Stimulated activated CD4-positive, alpha-beta T cell treated with anti-CD3 and anti-CD28 coated beads, Interleukin-12 subunit alpha, Interleukin-12 subunit beta, amount 100 ng/mL, for 4 hours (primary cell): ENCODE measurements around the gene HIF1A.
A peak's percentile ranks its signal among the peaks of the same experiment; 100 is the strongest.
"Not testable (repeated sequence)": the region's sequence is repeated elsewhere in the genome, so short reads cannot be mapped to it uniquely, and the experiment has no call there.

Experiments used
- DNase-seq: peaks from one replicate; pipeline ENCODE4 v3.0.0-alpha.2; 2020

Gene HIF1A

GRCh38 chr14:61675291-61675690 is 20.0 kb upstream of the HIF1A start:
- DNase-seq = no peak

DNA sequence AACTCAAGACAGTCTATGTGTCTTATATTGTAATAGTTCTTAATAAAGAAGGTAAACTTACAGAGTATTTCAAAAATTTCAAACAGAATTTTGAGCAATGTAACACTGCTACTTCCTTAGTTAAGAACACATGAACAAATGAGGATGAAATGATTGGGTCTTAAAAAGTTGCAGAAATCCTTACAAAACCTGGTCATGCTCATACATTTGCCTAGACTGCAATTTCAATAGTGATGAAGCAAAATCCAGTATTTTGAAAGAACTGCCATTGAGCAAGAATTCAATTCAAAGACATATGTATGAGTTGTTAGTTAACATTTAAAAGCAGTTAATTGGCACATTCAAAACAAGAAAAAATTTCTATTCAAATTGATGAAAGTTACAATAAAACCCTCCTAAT is 17.8 kb upstream of the HIF1A start:
- DNase-seq = no peak

DNA sequence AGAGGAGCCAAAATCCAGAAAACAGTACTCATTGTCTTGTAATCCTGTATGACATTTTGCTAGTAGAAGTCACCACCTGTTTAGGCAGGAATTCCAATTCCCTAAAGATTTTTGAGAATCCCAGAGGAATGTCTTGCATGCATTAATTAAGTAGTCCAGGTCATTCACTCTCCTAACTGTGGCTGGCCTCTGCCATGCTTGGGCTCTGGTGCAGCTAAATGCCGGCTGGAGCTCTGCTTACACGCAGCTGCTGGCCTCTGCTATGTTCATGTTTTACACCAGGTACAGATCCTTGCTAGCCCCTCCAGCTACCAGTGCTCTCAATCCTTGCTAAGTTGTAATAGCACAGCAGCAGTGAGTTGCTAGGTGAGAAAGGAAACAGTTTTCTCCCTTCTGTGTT is 16.3 kb upstream of the HIF1A start:
- no peak for DNase-seq

DNA sequence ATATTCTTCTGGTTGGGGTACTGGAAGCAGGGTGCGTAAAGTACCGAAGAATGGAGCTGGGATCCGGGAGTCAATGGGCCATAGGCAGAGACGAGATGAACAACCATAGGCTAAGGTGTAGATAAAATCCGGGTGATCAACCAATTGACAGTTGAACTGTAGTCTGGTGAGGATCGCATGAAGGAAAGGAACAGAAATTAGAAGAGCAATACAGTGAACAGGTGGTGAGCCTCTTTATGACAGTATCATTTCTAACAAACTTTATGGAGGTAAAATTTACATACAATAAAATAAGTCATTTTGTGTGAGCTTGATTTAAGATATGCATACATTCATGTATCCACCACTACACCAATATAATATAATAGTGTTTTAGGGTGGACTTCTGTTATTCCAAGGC is 13.9 kb upstream of the HIF1A start:
- no peak for DNase-seq

DNA sequence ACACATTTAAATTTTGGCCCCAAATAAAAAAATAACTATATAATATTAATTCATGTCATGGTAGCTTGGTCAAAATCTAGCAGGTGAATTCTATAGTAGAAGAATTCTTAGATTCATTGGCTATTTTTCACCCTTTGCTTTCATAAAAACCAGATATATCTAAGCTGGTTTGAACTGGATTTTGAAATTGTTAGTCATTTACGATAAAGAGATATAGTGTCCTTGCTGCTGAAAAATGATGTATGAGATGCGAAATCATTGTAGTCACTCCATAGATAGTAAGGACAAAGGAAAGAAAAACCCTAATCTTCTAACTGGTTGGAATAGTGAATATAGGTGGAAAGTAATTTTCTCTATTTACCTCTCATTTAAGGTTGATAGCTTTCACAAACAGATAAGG is 12.2 kb upstream of the HIF1A start:
- DNase-seq = no peak

GRCh38 chr14:61690039-61690438 is 5.3 kb upstream of the HIF1A start:
- no peak for DNase-seq

DNA sequence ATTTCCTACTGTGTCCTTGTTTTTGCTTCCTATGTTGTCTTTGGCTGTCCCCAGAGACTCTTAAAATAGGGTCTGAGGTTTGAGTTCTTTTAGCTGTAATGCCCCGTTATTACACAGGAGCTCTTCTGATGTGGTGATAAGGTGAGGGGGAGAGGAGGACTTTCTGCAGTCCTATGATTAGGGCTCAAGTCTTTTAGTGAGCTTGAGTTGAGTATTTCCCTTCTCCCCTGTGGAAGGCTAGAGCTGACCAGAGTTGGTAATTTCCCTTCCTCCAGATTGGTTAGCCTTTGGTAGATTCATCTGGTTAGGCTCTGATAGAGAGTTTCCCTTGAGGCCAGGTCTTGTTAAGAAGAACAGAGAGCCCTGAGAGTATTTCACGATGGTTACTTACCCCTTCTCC is 4.3 kb upstream of the HIF1A start:
- no peak for DNase-seq

DNA sequence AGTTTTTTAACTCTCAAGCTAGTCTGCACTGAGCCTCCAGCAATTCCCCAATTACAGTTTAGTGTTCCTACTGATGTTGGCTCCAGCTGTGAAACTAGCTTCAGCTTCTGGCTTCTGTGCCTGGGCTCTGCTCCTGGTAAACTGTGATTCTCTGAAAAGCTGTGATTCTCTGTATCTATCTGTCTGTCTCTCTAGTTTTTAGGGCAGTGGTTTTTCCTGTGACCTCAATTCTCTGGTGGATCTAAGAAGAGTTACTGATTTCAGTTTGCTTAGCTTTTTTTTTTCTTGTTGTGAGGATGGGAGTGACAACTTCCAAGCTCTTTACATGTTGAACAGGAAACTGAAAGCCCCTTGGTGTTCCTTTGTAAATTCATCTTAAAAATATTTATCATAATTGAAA is 3.8 kb upstream of the HIF1A start:
- DNase-seq = no peak

DNA sequence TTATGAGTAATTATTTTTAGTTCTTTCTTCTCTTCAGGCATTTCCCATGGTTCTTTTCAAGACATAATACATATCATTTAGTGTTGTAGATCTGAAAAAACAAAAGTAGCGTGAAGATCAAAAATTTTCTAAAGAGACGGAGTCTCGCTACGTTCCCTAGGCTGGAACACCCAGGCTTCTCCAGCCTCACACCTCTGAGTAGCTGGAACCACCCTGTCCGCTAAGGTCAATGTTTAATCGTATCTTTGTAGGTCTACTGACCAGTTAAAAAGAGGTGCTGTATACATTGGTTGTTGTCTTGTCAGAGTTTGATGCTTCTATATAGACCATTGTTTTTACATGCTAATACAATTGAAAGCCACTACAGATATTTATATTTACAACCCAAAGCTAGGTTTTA is 1.3 kb upstream of the HIF1A start:
- DNase-seq = no peak

DNA sequence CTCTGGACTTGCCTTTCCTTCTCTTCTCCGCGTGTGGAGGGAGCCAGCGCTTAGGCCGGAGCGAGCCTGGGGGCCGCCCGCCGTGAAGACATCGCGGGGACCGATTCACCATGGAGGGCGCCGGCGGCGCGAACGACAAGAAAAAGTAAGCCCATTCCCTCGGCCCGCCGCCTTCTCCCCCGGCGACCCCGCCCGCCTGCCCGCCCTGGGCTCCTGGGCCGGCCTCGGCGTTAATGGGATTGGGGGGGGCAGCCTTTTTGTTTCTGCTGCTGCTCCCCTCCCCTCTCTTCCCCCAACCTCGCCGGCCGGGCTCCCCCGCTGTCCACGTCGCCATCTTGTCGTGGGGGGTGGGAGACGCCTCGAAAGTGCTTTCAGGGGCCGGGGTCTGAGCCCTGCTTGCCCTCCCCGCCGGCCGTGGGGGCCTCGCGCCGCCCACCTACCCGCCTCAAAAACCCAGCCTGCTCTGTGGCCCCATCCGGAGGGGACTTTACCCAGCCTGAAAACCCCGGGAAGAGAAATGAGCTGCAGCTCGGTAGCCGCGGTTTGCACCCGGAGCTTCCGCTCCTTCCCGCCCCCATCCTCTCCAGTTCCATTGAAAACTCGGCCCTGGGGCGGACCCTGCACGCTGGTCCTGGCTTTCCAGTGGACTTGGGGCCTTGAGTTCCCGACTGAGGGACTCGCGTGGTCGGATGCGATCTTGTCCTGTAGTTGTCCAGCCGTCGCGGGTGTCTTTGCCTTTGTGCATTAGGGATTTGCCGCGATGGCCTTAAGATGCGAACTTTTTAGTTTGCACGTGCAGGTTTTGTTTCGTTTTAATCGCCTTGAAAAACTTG is 598 bp downstream of the HIF1A start:
- DNase-seq = peak; percentile 46

GRCh38 chr14:61696753-61697318 is 1.5 kb downstream of the HIF1A start:
- DNase-seq = no peak

GRCh38 chr14:61698206-61698980 is 3.1 kb downstream of the HIF1A start:
- DNase-seq = no peak

DNA sequence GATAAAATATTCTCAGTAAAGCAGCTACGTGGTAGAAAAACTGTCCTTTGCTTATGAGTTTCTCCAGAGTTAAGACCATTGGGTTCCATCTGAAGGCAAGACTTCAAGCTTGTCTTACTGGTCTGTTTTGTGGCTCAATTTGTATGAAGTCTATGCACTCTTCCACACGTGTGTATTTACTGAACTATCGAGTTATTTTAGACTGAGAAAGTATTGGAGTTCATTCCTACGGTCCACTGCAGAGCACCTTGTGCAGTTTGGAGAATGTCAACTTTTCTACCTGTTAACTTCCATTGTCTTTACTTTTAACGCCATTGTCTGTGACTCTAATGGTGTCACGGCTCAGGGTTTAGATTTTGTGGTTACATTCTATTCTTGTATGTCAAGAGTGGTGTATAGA is 3.7 kb downstream of the HIF1A start:
- no peak for DNase-seq

GRCh38 chr14:61700104-61700886 is 5.0 kb downstream of the HIF1A start:
- no peak for DNase-seq

DNA sequence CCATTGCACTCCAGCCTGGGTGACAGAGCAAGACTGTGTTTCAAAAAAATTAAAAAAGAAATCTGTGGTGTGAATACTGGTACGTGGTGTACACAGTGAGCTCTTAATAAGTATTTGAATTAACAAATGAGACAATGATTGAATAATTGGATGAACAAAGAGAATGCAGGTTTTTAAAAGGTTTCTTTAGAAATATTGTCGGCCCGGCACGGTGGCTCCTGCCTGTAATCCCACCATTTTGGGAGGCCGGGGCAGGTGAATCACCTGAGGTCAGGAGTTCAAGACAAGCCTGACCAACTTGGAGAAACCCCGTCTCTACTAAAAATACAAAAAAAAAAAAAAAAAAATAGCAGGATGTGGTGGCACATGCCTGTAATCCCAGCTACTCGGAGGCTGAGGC is 6.6 kb downstream of the HIF1A start:
- DNase-seq = no peak

- DNase-seq = no peak
Measured at GRCh38 chr14:61703342-61704129, 8.2 kb downstream of the HIF1A start.

- no peak for DNase-seq
Measured at GRCh38 chr14:61704554-61704953, 9.2 kb downstream of the HIF1A start.

- DNase-seq = no peak
Measured at GRCh38 chr14:61705017-61705416, 9.7 kb downstream of the HIF1A start.

DNA sequence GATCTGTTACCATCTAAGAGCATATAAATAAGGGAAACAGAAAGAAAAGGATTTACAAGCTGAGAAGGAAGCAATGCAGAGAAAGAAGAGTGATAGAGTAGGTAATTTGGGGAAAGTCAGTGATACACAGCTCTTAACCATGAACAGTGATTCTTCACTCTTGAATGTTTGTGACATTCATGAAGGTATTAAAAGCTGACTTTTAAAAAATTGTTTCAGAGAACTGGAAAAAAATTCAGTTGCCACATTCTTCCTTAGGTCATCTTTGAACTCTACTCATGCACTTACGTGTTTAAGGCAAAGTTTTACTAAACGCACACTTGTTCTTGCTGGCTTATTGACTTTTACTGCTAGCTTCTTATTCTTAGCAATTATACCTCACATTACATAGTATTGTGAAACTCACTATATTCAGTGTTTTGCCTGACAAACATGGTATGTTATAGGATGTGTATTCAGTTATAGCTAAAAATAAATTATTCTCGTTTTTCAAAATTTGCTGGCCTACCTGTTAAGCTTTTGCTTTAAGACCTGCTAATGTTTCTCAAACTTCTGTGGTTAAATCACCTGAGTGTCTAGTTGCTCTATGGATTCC is 10.9 kb downstream of the HIF1A start:
- DNase-seq = no peak

GRCh38 chr14:61707774-61708173 is 12.5 kb downstream of the HIF1A start:
- DNase-seq = not testable (repeated sequence)

GRCh38 chr14:61708693-61709092 is 13.4 kb downstream of the HIF1A start:
- DNase-seq = not testable (repeated sequence)
